ENCODE data around the gene FBH1.
"Not testable (repeated sequence)": the region's sequence is repeated elsewhere in the genome, so short reads cannot be mapped to it uniquely, and the experiment has no call there.

The FBH1 gene

GRCh38 chr10:5960070-5960972 lies 70.3 kb downstream of the FBH1 start:
- DNase-seq (ENCODE audit: low read depth) = no peak

GRCh38 chr10:5960973-5961275 lies 70.9 kb downstream of the FBH1 start:
- not testable (repeated sequence) for DNase-seq (ENCODE audit: low read depth)

GRCh38 chr10:5961405-5962100 lies 71.5 kb downstream of the FBH1 start:
- DNase-seq (ENCODE audit: low read depth) = no peak

- not testable (repeated sequence) for DNase-seq (ENCODE audit: low read depth)
Measured at GRCh38 chr10:5962358-5962940, 72.4 kb downstream of the FBH1 start.

GRCh38 chr10:5963071-5963470 lies 73.0 kb downstream of the FBH1 start:
- no peak for DNase-seq (ENCODE audit: low read depth)

GRCh38 chr10:5963591-5963990 lies 73.5 kb downstream of the FBH1 start:
- DNase-seq (ENCODE audit: low read depth) = no peak

GRCh38 chr10:5964736-5965135 lies 74.7 kb downstream of the FBH1 start:
- DNase-seq (ENCODE audit: low read depth) = no peak

- no peak for DNase-seq (ENCODE audit: low read depth)
Measured at GRCh38 chr10:5965266-5965665, 75.2 kb downstream of the FBH1 start.

- DNase-seq (ENCODE audit: low read depth) = no peak
Measured at GRCh38 chr10:5968037-5968680, 78.1 kb downstream of the FBH1 start.

GRCh38 chr10:5968681-5969453 lies 78.8 kb downstream of the FBH1 start:
- no peak for DNase-seq (ENCODE audit: low read depth)

GRCh38 chr10:5970066-5970465 lies 80.0 kb downstream of the FBH1 start:
- no peak for DNase-seq (ENCODE audit: low read depth)

GRCh38 chr10:5970527-5970926 lies 80.5 kb downstream of the FBH1 start:
- DNase-seq (ENCODE audit: low read depth) = no peak

GRCh38 chr10:5971315-5971832 lies 81.3 kb downstream of the FBH1 start:
- no peak for DNase-seq (ENCODE audit: low read depth)

- no peak for DNase-seq (ENCODE audit: low read depth)
Measured at GRCh38 chr10:5971886-5972285, 81.8 kb downstream of the FBH1 start.

- DNase-seq (ENCODE audit: low read depth) = no peak
Measured at GRCh38 chr10:5973069-5973468, 83.0 kb downstream of the FBH1 start.

- DNase-seq (ENCODE audit: low read depth) = no peak
Measured at GRCh38 chr10:5975641-5976473, 85.8 kb downstream of the FBH1 start.

GRCh38 chr10:5976512-5977470 lies 86.7 kb downstream of the FBH1 start:
- no peak for DNase-seq (ENCODE audit: low read depth)

GRCh38 chr10:5977471-5978229 lies 87.6 kb downstream of the FBH1 start, which contains the start of gene IL15RA:
Gene IL15RA, minus strand, starts transcription at chr10:5977543. Its CDS starts 51 bp downstream, at chr10:5977492.
- no peak for DNase-seq (ENCODE audit: low read depth)

- DNase-seq (ENCODE audit: low read depth) = no peak
Measured at GRCh38 chr10:5978230-5978489, 88.1 kb downstream of the FBH1 start.

Data from HS-5 (cell line).